Uterus (tissue), 2 donors: Measurements from ENCODE around the gene COG6.

Experiments
- POLR2A ChIP-seq, 2 donors: fragments of 450-650 bp; IDR thresholded peaks; one replicate each; pipeline ENCODE4 v1.6.1; 2016; ENCODE audit warnings: antibody characterized with exemption in 2 of 2, mild to moderate bottlenecking in 1 of 2, moderate library complexity in 1 of 2
- TF ChIP-seq, protein P1 (sequence below), 4 experiments: fragments of 200-600 bp in 2 of 4; fragments of 450-650 bp in 2 of 4; sonication (generic) in 2 of 4; IDR thresholded peaks; one replicate each; pipeline ENCODE4 v1.5.1; 2016 to 2019; ENCODE audit warnings: antibody characterized with exemption in 4 of 4, mild to moderate bottlenecking in 2 of 4, moderate library complexity in 1 of 4

DNA sequence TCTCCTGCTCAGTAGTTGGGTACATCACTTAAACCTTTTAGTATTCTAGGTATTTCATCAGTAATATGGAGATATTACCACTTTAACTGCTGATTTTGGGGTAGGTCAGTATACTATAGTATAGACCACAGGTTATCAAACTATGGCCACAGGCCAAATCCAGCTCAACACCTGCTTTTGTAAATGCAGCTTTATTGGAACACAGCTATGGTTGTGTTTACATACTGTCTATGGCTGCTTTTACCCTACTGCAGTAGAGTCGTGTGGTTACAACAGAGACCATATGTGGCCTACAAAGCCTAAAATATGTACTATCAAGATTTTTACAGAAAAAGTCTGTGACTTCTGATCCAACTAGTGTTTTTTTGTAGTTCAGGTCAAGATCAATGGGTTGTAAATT is 10.3 kb downstream of the COG6 start:
- TF ChIP-seq, protein P1, sequence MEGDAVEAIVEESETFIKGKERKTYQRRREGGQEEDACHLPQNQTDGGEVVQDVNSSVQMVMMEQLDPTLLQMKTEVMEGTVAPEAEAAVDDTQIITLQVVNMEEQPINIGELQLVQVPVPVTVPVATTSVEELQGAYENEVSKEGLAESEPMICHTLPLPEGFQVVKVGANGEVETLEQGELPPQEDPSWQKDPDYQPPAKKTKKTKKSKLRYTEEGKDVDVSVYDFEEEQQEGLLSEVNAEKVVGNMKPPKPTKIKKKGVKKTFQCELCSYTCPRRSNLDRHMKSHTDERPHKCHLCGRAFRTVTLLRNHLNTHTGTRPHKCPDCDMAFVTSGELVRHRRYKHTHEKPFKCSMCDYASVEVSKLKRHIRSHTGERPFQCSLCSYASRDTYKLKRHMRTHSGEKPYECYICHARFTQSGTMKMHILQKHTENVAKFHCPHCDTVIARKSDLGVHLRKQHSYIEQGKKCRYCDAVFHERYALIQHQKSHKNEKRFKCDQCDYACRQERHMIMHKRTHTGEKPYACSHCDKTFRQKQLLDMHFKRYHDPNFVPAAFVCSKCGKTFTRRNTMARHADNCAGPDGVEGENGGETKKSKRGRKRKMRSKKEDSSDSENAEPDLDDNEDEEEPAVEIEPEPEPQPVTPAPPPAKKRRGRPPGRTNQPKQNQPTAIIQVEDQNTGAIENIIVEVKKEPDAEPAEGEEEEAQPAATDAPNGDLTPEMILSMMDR (IDR thresholded peaks at IDR 0.05), result no peak
- no peak for TF ChIP-seq POLR2A (IDR thresholded peaks at IDR 0.05)
